ENCODE results near the gene ACTL7B.

DNA sequence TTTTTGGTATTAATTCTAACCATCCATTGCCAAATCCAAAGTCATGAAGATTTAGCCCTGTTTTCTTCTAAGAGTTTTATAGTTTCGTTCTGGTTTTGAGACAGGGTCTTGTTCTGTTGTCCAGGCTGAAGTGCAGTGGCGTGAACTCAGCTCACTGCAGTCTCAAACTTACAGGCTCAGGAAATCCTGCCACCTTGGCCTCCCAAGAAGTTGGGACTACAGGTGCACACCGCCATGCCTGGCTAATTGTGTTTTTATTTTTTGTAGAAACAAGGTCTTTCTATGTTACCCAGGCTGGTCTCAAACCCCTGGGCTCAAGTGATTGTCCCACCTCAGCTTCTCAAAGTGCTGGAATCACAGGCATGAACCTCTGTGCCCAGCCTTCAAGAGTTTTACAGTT lies 27.3 kb upstream of the ACTL7B start:
- no peak for TF ChIP-seq POLR2AphosphoS5 (IDR thresholded peaks at IDR 0.05)
- TF ChIP-seq, protein P1, sequence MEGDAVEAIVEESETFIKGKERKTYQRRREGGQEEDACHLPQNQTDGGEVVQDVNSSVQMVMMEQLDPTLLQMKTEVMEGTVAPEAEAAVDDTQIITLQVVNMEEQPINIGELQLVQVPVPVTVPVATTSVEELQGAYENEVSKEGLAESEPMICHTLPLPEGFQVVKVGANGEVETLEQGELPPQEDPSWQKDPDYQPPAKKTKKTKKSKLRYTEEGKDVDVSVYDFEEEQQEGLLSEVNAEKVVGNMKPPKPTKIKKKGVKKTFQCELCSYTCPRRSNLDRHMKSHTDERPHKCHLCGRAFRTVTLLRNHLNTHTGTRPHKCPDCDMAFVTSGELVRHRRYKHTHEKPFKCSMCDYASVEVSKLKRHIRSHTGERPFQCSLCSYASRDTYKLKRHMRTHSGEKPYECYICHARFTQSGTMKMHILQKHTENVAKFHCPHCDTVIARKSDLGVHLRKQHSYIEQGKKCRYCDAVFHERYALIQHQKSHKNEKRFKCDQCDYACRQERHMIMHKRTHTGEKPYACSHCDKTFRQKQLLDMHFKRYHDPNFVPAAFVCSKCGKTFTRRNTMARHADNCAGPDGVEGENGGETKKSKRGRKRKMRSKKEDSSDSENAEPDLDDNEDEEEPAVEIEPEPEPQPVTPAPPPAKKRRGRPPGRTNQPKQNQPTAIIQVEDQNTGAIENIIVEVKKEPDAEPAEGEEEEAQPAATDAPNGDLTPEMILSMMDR (IDR thresholded peaks at IDR 0.05): no peak

Measured in breast epithelium (tissue), 3 donors.